HepG2 (cell line): Measurements from ENCODE around the gene CALM1. TPM values are rescaled to one million over a fixed set of nuclear protein-coding genes. Genes with fewer than 3 reads are reported as not detected.

Experiments used
- ATAC-seq: fragments of 200-7000 bp; cut with Tn5 transposase; 3 replicates; pipeline ENCODE4 v1.9.1; 2020; ENCODE audit warnings: mild to moderate bottlenecking, moderate library complexity
- BruUV-seq: library from RNA; stranded (reverse); fragments of 400-500 nt; replicated peaks from 2 replicates; lab custom pipeline; 2021; lab: Mats Ljungman, UMichigan
- CTCF ChIA-PET: fragments of 300-600 bp; formaldehyde crosslinking; extraction: SDS; loops from one replicate; lab custom pipeline; 2021; ENCODE audit warnings: low total read pairs, inconsistent platforms, low intra/inter-chr PET ratio; lab: Yijun Ruan, JAX
- POLR2A ChIA-PET: fragments of 350-600 bp; sonication (Branson Sonifier 250); formaldehyde crosslinking; loops from one replicate; lab custom pipeline; 2020; ENCODE audit warnings: antibody characterized with exemption, inconsistent platforms; lab: Yijun Ruan, JAX
- DNase-seq: peaks from one replicate; pipeline ENCODE4 v3.0.0-alpha.2; 2015; ENCODE audit warnings: low spot score
- FAIRE-seq: peaks from 3 replicates; lab custom pipeline; 2011; peaks lifted over from hg19 to GRCh38; lab: Jason Lieb, UNC
- H2AFZ ChIP-seq: one replicate; pipeline ENCODE4 v1.6.1; 2011; ENCODE audit warnings: low read length, inconsistent platforms
- H3K27ac ChIP-seq: fragments of 300-600 bp; 3 replicates; pipeline ENCODE4 v1.8.0; 2011; ENCODE audit warnings: mixed run types, mild to moderate bottlenecking, mixed read lengths, low read length, inconsistent platforms; ENCODE audit not compliant: insufficient read depth; ENCODE audit errors: extremely low read length
- H3K27me3 ChIP-seq, 2 experiments: fragments of 200-600 bp in 1 of 2; 2 replicates in 1 of 2; 3 replicates in 1 of 2; pipeline versions ENCODE4 v1.6.0 to v1.8.0; 2011; ENCODE audit warnings: low read length in 2 of 2, mild to moderate bottlenecking in 2 of 2, moderate library complexity in 2 of 2, inconsistent platforms in 1 of 2; ENCODE audit not compliant: insufficient read depth in 2 of 2, control insufficient read depth in 1 of 2
- H3K36me3 ChIP-seq, 2 experiments: fragments of 200-600 bp in 1 of 2; replicated peaks in 1 of 2; 2 replicates in 1 of 2; 3 replicates in 1 of 2; pipeline versions ENCODE4 v1.5.1 to v1.8.0; 2011; ENCODE audit warnings: low read length in 2 of 2, inconsistent platforms in 1 of 2; ENCODE audit not compliant: insufficient read depth in 2 of 2, control insufficient read depth in 1 of 2
- H3K4me1 ChIP-seq: 2 replicates; pipeline ENCODE4 v1.5.1; 2012; ENCODE audit warnings: low read length, inconsistent platforms; ENCODE audit not compliant: insufficient read depth
- H3K4me2 ChIP-seq: 2 replicates; pipeline ENCODE4 v1.6.0; 2011; ENCODE audit warnings: low read depth, low read length, inconsistent platforms
- H3K4me3 ChIP-seq, 3 experiments: fragments of 200-600 bp in 1 of 3; sonication (generic), shearing (Covaris generic) in 1 of 3; replicated peaks in 1 of 3; 2 replicates each; pipeline ENCODE4 v1.5.1; 2011 to 2016; ENCODE audit warnings: low read length in 3 of 3, inconsistent platforms in 2 of 3, low read depth in 2 of 3, mild to moderate bottlenecking in 2 of 3, control low read depth in 1 of 3, mixed read lengths in 1 of 3; ENCODE audit not compliant: insufficient read depth in 1 of 3
- H3K79me2 ChIP-seq: one replicate; pipeline ENCODE4 v1.6.1; 2011; ENCODE audit warnings: low read length, inconsistent platforms; ENCODE audit not compliant: insufficient read depth
- H3K9ac ChIP-seq: 2 replicates; pipeline ENCODE4 v1.6.0; 2011; ENCODE audit warnings: mild to moderate bottlenecking, low read depth, low read length, inconsistent platforms; ENCODE audit not compliant: insufficient read depth
- H3K9me3 ChIP-seq: 2 replicates; pipeline ENCODE4 v1.5.1; 2012; ENCODE audit warnings: mild to moderate bottlenecking, low read length
- H4K20me1 ChIP-seq: 2 replicates; pipeline ENCODE4 v1.6.0; 2011; ENCODE audit warnings: inconsistent platforms, mild to moderate bottlenecking, low read length, moderate library complexity; ENCODE audit not compliant: insufficient read depth
- ATF5 ChIP-seq: sonication (generic); formaldehyde crosslinking; IDR thresholded peaks from 2 replicates; pipeline ENCODE4 v1.4.0; 2020; ENCODE audit warnings: mild to moderate bottlenecking, low read depth, missing genetic modification reagents
- BORCS8-MEF2B ChIP-seq: sonication (generic); formaldehyde crosslinking; IDR thresholded peaks from 2 replicates; pipeline ENCODE4 v1.8.0; 2022; ENCODE audit warnings: mild to moderate bottlenecking, missing genetic modification reagents
- HNF1A ChIP-seq, 2 experiments: sonication (generic) in 1 of 2; formaldehyde crosslinking in 1 of 2; IDR thresholded peaks; 2 replicates each; pipeline versions ENCODE4 v1.4.0 to v1.6.1; 2016 to 2020; ENCODE audit warnings: borderline replicate concordance in 1 of 2, low read depth in 1 of 2, mild to moderate bottlenecking in 1 of 2, missing genetic modification reagents in 1 of 2
- JUN ChIP-seq: sonication (generic); formaldehyde crosslinking; IDR thresholded peaks from 2 replicates; pipeline ENCODE4 v1.4.0; 2020; ENCODE audit warnings: mild to moderate bottlenecking, missing genetic modification reagents
- MXI1 ChIP-seq: IDR thresholded peaks from 3 replicates; pipeline ENCODE4 v1.6.1; 2012; ENCODE audit warnings: low read depth, low read length, inconsistent platforms, borderline replicate concordance
- NCOR1 ChIP-seq: fragments of 200-600 bp; sonication (generic); IDR thresholded peaks from 2 replicates; pipeline ENCODE4 v1.7.0; 2017; ENCODE audit warnings: antibody characterized with exemption, low read length, borderline replicate concordance
- PATZ1 ChIP-seq: sonication (generic); formaldehyde crosslinking; IDR thresholded peaks from 2 replicates; pipeline ENCODE4 v1.4.0; 2020; ENCODE audit warnings: missing genetic modification reagents
- RARG ChIP-seq: sonication (generic); formaldehyde crosslinking; IDR thresholded peaks from 2 replicates; pipeline ENCODE4 v1.4.0; 2020; ENCODE audit warnings: low read depth, mild to moderate bottlenecking, missing genetic modification reagents
- ZNF121 ChIP-seq: sonication (generic); formaldehyde crosslinking; IDR thresholded peaks from 2 replicates; pipeline ENCODE4 v1.5.0; 2020; ENCODE audit warnings: mild to moderate bottlenecking, missing genetic modification reagents
- ZNF24 ChIP-seq: fragments of 450-650 bp; IDR thresholded peaks from 2 replicates; pipeline ENCODE4 v1.6.1; 2017; ENCODE audit warnings: antibody characterized with exemption, mild to moderate bottlenecking
- ZNF263 ChIP-seq: sonication (generic); formaldehyde crosslinking; IDR thresholded peaks from 2 replicates; pipeline ENCODE4 v1.4.0; 2020; ENCODE audit warnings: missing genetic modification reagents
- ZNF296 ChIP-seq: sonication (generic); formaldehyde crosslinking; conservative IDR thresholded peaks from 2 replicates; pipeline ENCODE4 v1.5.0; 2020; ENCODE audit warnings: mild to moderate bottlenecking, missing genetic modification reagents
- ZNF326 ChIP-seq: sonication (generic); formaldehyde crosslinking; IDR thresholded peaks from 2 replicates; pipeline ENCODE4 v1.4.0; 2020; ENCODE audit warnings: missing genetic modification reagents, borderline replicate concordance
- ZNF558 ChIP-seq: sonication (generic); formaldehyde crosslinking; IDR thresholded peaks from 2 replicates; pipeline ENCODE4 v1.9.0; 2022; ENCODE audit warnings: mild to moderate bottlenecking, missing genetic modification reagents, borderline replicate concordance
- ZNF704 ChIP-seq: sonication (generic); formaldehyde crosslinking; IDR thresholded peaks from 2 replicates; pipeline ENCODE4 v1.8.1; 2023; ENCODE audit warnings: mild to moderate bottlenecking, inconsistent platforms, moderate library complexity, missing genetic modification reagents, borderline replicate concordance
- WGBS: methylation state at CpG from one replicate; pipeline ENCODE4 v1.1.6; 2017; ENCODE audit warnings: low lambda C conversion rate; 5-methylcytosine and 5-hydroxymethylcytosine counted together
- in situ Hi-C: cut with HindIII; loops from 2 replicates; pipeline ENCODE4 v1.10.0; 2017; ENCODE audit warnings: low pct_unique_long_range_greater_than_20kb; ENCODE audit not compliant: extremely low pct_ligation_motif_present
- intact Hi-C: fragments of 100-400 bp; cut with micrococcal nuclease; formaldehyde crosslinking; loops from one replicate; pipeline ENCODE4 v1.10.0; 2022; ENCODE audit not compliant: unreplicated experiment
- polyA plus RNA-seq, 8 experiments: library from polyadenylated mRNA; depleted of rRNA in 3 of 8; stranded (reverse) in 7 of 8; unstranded in 1 of 8; fragments of >200 nt; fragmentation: Illumina TruSeq in 4 of 8; extraction: Trizol in 4 of 8; gene quantifications; 2 replicates each; pipeline versions ENCODE4 v1.2.1 to v1.2.3, GENCODE V29; 2011 to 2016; ENCODE audit warnings: low read depth in 4 of 8, missing spikeins in 1 of 8, mixed read lengths in 1 of 8; ENCODE audit not compliant: insufficient read depth in 1 of 8
- total RNA-seq, 5 experiments: library from RNA; depleted of rRNA; stranded (reverse); fragments of >200 nt; fragmentation: Illumina TruSeq; extraction: Trizol; gene quantifications; 2 replicates each; pipeline ENCODE4 v1.2.3, GENCODE V29; 2016; ENCODE audit warnings: low read depth in 1 of 5

The CALM1 gene
- total and polyA plus RNA-seq, 2 of the 13 experiments (the other 11 are each of a cell fraction or from before 2014, with no cell fraction given) = 110 to 238 TPM

GRCh38 chr14:90403065-90403464 is 6.2 kb downstream of the CALM1 start:
- BruUV-seq = no TSS peak
- TF ChIP-seq ZNF558 (CRISPR knock-in tag) (no peak), RARG (CRISPR knock-in tag) (no peak), ZNF263 (CRISPR knock-in tag) (no peak), JUN (CRISPR knock-in tag) (no peak), ZNF24 (no peak), NCOR1 (no peak), ATF5 (CRISPR knock-in tag) (no peak), ZNF296 (no peak), BORCS8-MEF2B (CRISPR knock-in tag) (no peak), ZNF121 (no peak), PATZ1 (CRISPR knock-in tag) (no peak), MXI1 (no peak), HNF1A (IDR thresholded peaks at IDR 0.05; ENCODE audit: low read depth) (no peak), HNF1A (CRISPR knock-in tag; IDR thresholded peaks at IDR 0.05; ENCODE audit: borderline replicate concordance) (no peak), ZNF704 (CRISPR knock-in tag) (no peak), ZNF326 (CRISPR knock-in tag) (no peak)

More at GRCh38 chr14:90403065-90403464, 6.2 kb downstream of the CALM1 start:
- H3K4me1 ChIP-seq = peaks cover 34% of the 10 kb centered on the region
- DNase-seq (no peak), ATAC-seq (no peak), FAIRE-seq (no peak)
- H4K20me1 ChIP-seq = peaks cover 26% of the 10 kb centered on the region
- no peak overlapping the region for H3K4me3 ChIP-seq
- ChIA-PET POLR2A (no interaction called here), CTCF (no interaction called here)
- WGBS = 96% methylated on average over 2 of the region's 2 CpGs
- peaks cover 27% of the 10 kb centered on the region for H3K79me2 ChIP-seq
- H3K27ac ChIP-seq = no peak overlapping the region
- no peak overlapping the region for H2AFZ ChIP-seq
- H3K9me3 ChIP-seq = no peaks in the 10 kb centered on the region
- H3K27me3 ChIP-seq = no peaks in the 10 kb centered on the region
- no peak overlapping the region for H3K9ac ChIP-seq
- no peak overlapping the region for H3K4me2 ChIP-seq
- peaks cover 27 to 57% of the 10 kb centered on the region in 2 experiments for H3K36me3 ChIP-seq
- in situ Hi-C loops = loop anchor here (10.0 kb wide), 1 partner anchor 292 kb away; no protein-coding TSS in a partner anchor
- intact Hi-C loops = no loop called here
